ENCODE data around the gene TRPM3.

Gene TRPM3

DNA sequence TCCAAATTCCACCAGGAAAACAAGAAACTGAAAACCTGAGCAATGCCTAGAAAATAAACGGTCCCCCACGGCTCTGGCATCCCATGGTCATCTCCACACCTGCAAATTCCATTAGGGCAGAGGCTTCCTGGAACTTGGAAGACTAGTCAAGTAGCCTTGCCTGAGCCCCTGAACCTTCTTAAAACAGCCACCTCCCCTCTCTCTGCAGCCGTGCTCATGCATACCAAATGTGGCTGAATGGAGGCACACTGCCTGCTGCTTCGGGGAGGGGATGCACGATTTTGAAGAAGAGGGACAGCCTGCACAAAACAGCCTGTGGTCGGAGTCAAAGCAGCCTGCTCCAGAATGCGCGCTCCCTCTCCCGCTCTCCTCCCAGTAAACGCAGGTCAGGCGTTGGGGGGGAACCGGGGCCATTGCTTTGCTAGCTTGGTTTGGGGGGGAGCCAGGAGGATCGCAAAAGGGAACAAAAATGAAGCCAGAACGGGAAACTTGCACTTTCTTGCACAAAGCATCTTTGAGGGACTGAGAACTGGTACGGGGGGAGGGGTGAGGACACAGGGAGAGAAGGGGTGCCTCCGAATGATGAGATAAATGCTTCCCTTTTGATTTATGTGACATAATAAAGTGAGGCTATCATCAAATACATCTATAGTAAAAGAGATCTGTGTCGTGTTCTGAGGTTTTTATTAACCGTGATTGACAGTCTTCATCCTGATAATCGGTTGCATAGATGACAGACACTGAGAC lies at the start of gene TRPM3:
Gene TRPM3 (minus strand): TSS at position 347 of the 747 bp plus-strand sequence. CDS start 267 bp downstream, at position 80.
- no peak for DNase-seq

DNA sequence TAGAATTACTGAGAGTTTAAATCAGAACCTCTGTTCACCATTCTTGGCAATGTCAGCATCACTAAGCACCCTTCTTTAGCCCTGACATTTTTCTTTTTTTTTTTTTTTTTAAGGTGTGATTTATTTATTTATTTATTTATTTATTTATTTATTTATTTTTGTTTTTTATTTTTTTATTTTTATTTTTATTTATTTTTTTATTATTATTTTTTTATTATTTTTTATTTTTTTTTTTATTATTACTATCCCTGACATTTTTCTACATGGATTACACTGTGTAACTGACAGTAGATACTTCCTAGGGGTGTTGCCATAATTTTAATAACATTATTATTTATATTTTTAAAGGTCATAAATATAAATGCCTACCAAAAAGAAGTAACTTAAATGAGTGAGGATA lies 47.0 kb upstream of the TRPM3 start:
- no peak for DNase-seq

GRCh38 chr9:71162126-71162525 lies 40.7 kb upstream of the TRPM3 start:
- DNase-seq: no peak

DNA sequence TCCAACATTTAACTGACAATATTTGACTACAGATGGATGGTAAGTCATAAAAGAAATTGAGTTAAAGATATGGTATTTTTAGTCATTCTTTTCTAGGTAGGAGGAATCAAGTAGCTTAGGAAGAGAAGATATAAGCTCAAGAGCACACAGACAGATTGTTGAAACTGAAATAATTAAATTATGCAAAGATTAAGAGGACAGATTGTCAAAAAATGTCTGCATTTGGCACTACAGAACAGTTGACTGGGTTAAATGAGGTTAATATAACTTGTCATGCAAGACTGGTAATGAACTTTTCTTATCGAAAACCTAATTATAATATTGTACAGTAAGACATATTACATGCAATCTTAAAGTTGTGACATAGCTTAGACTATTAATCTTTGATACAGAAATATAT lies 36.3 kb upstream of the TRPM3 start:
- no peak for DNase-seq

- DNase-seq: no peak
Measured at GRCh38 chr9:71147368-71147767, 25.9 kb upstream of the TRPM3 start.

DNA sequence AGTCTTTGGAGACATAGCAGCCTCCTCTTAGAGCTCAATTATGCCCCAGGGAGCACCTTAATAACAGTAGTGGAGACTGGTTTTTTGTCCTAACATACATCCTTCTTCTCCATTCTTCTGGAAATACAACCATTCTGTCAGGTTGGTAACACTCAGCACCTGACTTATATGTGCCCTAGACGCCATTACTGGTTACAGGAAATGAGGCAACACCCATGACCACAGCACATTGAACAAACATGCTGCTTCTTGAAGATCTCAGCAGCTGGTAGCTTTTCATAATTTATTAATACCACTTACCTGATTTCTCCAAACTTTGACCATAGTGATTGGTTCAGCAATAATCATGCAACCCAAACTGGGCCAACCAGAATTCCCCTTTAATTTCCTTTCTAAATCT lies 25.1 kb upstream of the TRPM3 start:
- DNase-seq: no peak

GRCh38 chr9:71145179-71145578 lies 23.8 kb upstream of the TRPM3 start:
- DNase-seq: no peak

GRCh38 chr9:71144495-71144894 lies 23.1 kb upstream of the TRPM3 start:
- DNase-seq: no peak

DNA sequence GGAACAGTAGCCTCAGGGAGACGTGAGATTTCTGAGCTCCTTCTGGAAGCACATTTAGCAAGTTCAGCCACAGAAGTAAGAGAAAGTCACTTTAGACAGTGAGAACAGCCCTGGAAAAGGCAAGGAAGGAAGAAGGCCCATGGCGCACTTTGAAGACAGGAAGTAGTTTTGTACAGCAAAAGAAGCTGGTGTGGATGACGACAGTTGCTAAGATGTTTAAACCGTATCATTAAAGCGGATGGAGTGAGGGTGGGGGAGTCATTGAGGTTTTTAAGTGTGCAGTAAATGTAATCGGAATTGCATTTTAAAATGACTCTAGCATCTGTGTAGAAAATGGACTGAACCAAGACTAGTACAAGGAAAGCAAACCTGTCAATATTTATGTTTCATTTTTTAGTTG lies 15.3 kb upstream of the TRPM3 start:
- DNase-seq: no peak

GRCh38 chr9:71131145-71131544 lies 9.7 kb upstream of the TRPM3 start:
- no peak for DNase-seq

GRCh38 chr9:71130521-71130920 lies 9.1 kb upstream of the TRPM3 start:
- DNase-seq: no peak

GRCh38 chr9:71128796-71129195 lies 7.4 kb upstream of the TRPM3 start:
- no peak for DNase-seq

GRCh38 chr9:71127301-71127700 lies 5.9 kb upstream of the TRPM3 start:
- no peak for DNase-seq

DNA sequence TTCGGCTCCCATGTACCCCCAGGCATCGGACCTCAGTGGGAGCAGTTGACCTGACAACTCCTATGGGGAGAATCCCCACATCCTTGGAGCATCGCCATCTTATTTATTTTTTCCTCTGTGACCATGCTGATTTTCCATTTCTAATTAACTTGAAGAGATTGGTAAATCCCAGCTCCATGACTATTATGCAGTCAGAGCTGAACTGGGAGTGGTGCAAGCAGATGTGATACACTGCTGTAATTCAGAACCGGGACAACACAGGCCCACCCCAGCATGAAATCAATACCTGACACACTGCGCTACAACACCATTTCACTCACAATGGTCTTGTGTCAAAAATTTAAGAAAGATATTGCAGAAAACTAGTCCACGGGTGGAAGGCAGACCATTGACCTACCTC lies 1.0 kb upstream of the TRPM3 start:
- no peak for DNase-seq

DNA sequence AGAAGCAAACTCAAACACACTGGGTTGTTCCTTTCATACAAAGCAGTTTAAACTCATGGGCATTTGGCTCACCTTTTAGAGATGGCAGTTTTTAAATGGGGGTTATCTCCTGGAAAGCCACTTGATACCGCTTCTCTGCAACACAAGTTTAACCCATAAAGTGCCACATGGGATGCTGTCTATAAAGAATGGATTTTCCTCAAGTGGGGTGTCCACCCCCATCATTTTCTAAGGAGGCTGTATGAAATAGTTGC lies 528 bp upstream of the TRPM3 start:
- DNase-seq: no peak

GRCh38 chr9:71120501-71121247 lies 747 bp downstream of the TRPM3 start:
- DNase-seq: no peak

DNA sequence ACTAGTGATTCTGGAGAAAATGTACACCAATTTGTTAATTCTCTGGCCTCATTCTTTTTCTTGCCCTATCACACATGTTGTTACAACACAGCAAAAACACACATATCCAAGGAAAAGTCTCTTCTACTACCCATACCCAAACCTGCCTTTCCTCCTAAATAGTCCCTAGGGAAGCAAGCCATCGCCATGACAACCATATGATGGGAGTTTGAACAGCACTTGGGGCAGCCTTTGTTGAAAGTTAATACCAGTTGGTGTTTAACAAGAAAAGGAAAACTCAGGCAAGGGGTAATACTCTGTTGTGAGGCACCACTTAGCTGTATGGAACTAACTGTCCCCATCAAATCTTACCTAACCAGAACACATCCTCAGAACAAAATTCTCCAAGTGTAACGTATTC lies 1.7 kb downstream of the TRPM3 start:
- no peak for DNase-seq

- no peak for DNase-seq
Measured at GRCh38 chr9:71118324-71118723, 3.1 kb downstream of the TRPM3 start.

DNA sequence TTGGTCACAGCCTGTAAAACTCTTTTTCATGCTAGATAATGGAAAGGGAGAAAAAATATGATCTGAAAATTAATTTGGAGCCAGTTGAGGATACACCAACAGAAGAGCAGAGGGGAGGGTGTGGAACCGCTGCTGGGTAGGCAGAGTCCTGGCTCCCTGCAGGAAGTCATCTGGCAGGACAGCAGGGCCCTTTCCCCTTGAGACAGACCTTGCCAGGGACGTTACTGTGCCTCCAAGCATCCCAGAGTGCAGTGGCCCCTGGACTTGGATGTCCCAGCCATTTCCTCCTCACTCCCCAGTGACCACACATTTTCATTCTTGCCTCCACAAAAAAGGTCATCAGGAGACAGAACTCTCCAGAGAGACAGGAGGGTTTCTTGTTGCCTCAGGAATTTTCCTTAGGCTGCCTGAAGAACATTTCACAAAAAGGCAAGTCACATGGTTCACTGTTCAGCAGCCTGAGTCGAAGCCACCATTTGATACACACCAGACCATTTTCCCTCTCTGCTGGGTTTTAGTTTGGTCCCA lies 5.9 kb downstream of the TRPM3 start:
- DNase-seq: no peak

DNA sequence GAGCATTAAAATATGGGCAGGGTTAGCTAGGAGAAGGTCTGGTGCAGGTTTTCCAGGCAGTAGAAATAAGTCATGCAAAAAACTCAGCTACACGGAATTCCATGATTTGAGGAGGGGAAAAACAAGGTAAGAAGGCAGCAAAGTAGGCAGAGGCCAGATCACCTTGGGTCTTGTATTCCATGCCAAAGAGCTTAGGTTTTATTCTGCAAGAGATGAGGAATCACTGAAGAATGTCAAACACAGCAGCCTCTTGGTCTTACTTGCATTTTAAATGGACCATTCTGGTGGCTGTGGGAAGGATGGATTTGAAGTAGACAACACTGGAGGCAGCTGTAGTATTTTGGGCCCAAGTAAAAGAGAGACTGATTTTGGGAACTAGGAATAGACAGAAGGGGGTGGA lies 8.6 kb downstream of the TRPM3 start:
- no peak for DNase-seq

- no peak for DNase-seq
Measured at GRCh38 chr9:71108937-71109336, 12.5 kb downstream of the TRPM3 start.

DNA sequence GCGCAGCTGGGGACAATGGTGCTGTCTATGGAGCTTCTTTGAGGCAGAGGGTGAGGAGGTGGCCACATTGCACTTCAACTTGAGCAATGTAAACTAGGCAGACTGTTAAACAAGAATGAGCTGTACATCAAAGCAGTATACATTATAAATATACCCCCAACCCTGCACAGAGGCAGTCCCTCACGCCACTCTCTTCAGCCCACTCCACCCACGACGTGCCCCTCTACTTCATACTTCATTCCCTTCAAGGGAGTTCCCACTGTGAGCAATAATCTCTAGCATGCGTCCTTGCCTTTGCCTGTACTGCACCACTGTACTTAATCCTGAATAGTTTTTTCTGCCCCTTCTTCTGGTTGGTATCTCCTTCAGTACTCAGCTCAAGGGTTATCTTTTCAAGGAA lies 14.4 kb downstream of the TRPM3 start:
- no peak for DNase-seq

GRCh38 chr9:71105192-71105591 lies 16.2 kb downstream of the TRPM3 start:
- DNase-seq: no peak

- DNase-seq: no peak
Measured at GRCh38 chr9:71098801-71099200, 22.6 kb downstream of the TRPM3 start.

DNA sequence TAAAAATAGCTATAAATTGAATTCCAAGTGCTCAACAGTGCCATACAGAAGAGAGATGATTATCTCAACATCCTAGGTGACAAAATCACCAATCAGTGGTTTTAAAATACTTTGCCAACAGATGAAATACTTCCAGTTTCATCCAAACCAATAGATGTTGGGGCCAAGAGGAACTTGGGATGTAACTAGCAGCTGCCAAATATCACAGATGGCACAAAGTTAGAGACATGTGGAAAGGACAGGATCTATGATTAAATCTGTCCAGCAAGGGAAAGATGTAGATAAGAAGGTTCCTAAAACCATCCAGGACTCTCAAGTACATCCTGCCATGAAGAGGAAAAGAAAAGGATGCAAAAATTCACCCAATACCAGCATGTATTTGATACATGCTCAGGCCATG lies 23.8 kb downstream of the TRPM3 start:
- DNase-seq: no peak

Data from NCI-H1436 treated with DMSO at 0.1 percent for 48 hours (cell line).